ENCODE results near the gene PRICKLE1. TPM values are rescaled to one million over a fixed set of nuclear protein-coding genes. Genes with fewer than 3 reads are reported as not detected.

PRICKLE1 gene
- total RNA-seq, 3 donors from 2014 or later (not counting 1 experiment from before 2014, with no cell fraction given): 0.15 to 0.34 TPM; not detected in 1

DNA sequence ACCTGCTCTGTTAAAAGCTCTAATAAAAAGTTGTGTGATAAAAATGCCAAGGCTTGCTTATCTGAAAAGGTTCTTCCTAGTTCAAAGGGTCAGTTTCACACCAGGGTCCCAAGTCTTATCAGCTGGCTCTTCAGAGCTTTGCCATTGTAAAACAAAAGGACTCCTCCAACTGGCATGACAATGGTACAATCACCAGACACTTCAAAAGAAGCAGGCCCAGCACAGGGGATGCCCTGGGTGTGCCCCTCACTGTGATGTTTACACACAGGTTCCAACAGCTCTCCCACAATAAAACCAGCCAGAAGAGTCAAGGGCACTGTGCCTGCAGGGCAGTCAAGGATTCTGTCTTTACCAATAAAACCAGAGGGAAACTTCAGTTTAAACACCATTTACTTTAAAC is 78.7 kb downstream of the PRICKLE1 start:
- Histone ChIP-seq H3K27me3 (ENCODE audit: control insufficient read depth, insufficient read depth, low read length) (no peaks in the 10 kb centered on the region), H3K4me1 (ENCODE audit: control insufficient read depth, insufficient read depth, low read length) (no peaks in the 10 kb centered on the region), H3K27ac (ENCODE audit: low read length) (no peak overlapping the region), H3K36me3 (ENCODE audit: control insufficient read depth, insufficient read depth, low read length) (no peaks in the 10 kb centered on the region), H3K4me3 (ENCODE audit: low read length) (no peak overlapping the region), H3K9me3 (ENCODE audit: control insufficient read depth, insufficient read depth, low read length) (no peaks in the 10 kb centered on the region)
- ATAC-seq (no peak), DNase-seq (no peak)
- Mint-ChIP-seq H3K4me3 (no peak overlapping the region), H3K36me3 (no peaks in the 10 kb centered on the region), H3K4me1 (no peaks in the 10 kb centered on the region), H3K27me3 (ENCODE audit: low read depth in 2 of 2) (no peaks in the 10 kb centered on the region), H3K9me3 (no peaks in the 10 kb centered on the region), H3K27ac (no peak overlapping the region)
- intact Hi-C loops (cut with micrococcal nuclease): no loop called here
- no peak for TF ChIP-seq CTCF (IDR thresholded peaks at IDR 0.05)

DNA sequence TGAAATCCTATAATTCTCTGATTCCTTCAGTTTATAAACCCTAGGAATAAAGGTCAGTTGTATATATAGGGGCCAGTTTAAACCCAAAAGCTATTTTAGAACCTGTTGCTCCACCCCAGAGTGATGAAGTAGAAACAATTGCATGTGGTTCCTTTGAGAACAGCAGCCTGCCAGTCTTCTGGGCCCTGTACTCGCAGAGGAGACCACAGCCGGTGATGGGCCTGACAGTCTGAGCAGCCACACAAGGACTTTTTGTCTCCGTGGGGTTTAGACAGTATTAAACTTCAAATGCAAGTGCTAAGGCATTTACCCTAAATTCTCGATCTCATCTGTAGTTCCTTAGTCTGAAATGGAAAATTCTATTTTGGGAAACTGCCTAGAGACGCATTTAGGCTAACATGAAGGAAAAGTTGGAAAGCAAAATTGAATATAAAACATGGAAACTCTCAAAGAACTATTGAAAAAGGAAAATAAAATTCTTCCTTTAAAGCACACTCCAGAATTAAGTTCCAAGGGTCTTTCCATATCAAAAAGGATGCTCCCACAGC is 80.6 kb downstream of the PRICKLE1 start:
- Mint-ChIP-seq H3K27ac (no peak overlapping the region), H3K4me1 (no peaks in the 10 kb centered on the region), H3K4me3 (no peak overlapping the region), H3K36me3 (no peaks in the 10 kb centered on the region), H3K9me3 (no peaks in the 10 kb centered on the region), H3K27me3 (ENCODE audit: low read depth in 2 of 2) (peaks cover 0 to 7% of the 10 kb centered on the region in 2 donors)
- Histone ChIP-seq H3K4me1 (ENCODE audit: control insufficient read depth, insufficient read depth, low read length) (no peaks in the 10 kb centered on the region), H3K4me3 (ENCODE audit: low read length) (no peak overlapping the region), H3K36me3 (ENCODE audit: control insufficient read depth, insufficient read depth, low read length) (no peaks in the 10 kb centered on the region), H3K27ac (ENCODE audit: low read length) (no peak overlapping the region), H3K9me3 (ENCODE audit: control insufficient read depth, insufficient read depth, low read length) (no peaks in the 10 kb centered on the region), H3K27me3 (ENCODE audit: control insufficient read depth, insufficient read depth, low read length) (no peaks in the 10 kb centered on the region)
- DNase-seq (no peak), ATAC-seq (no peak)
- intact Hi-C loops (cut with micrococcal nuclease): no loop called here
- no peak for TF ChIP-seq CTCF (IDR thresholded peaks at IDR 0.05)
- 87% methylated on average over 4 of the region's 5 CpGs for WGBS (ENCODE audit: insufficient coverage)

- Histone ChIP-seq H3K4me1 (ENCODE audit: control insufficient read depth, insufficient read depth, low read length) (no peaks in the 10 kb centered on the region), H3K27ac (ENCODE audit: low read length) (no peak overlapping the region), H3K36me3 (ENCODE audit: control insufficient read depth, insufficient read depth, low read length) (no peaks in the 10 kb centered on the region), H3K4me3 (ENCODE audit: low read length) (no peak overlapping the region), H3K9me3 (ENCODE audit: control insufficient read depth, insufficient read depth, low read length) (no peaks in the 10 kb centered on the region), H3K27me3 (ENCODE audit: control insufficient read depth, insufficient read depth, low read length) (no peaks in the 10 kb centered on the region)
- H3K4me1 Mint-ChIP-seq: no peaks in the 10 kb centered on the region
- H3K9me3 Mint-ChIP-seq: no peaks in the 10 kb centered on the region
- DNase-seq (no peak), ATAC-seq (no peak)
- H3K27me3 Mint-ChIP-seq (ENCODE audit: low read depth in 2 of 2): peaks cover 0 to 11% of the 10 kb centered on the region in 2 donors
- 100% methylated on average over 1 of the region's 3 CpGs for WGBS (ENCODE audit: insufficient coverage)
- H3K36me3 Mint-ChIP-seq: no peaks in the 10 kb centered on the region
- intact Hi-C loops (cut with micrococcal nuclease): no loop called here
- H3K27ac Mint-ChIP-seq: no peak overlapping the region
- no peak for TF ChIP-seq CTCF (IDR thresholded peaks at IDR 0.05)
- no peak overlapping the region for H3K4me3 Mint-ChIP-seq
These were observed 82.0 kb downstream of the PRICKLE1 start for GRCh38 chr12:42507565-42507964.

- DNase-seq (no peak), ATAC-seq (no peak)
- Histone ChIP-seq H3K4me1 (ENCODE audit: control insufficient read depth, insufficient read depth, low read length) (no peaks in the 10 kb centered on the region), H3K4me3 (ENCODE audit: low read length) (no peak overlapping the region), H3K27me3 (ENCODE audit: control insufficient read depth, insufficient read depth, low read length) (no peaks in the 10 kb centered on the region), H3K9me3 (ENCODE audit: control insufficient read depth, insufficient read depth, low read length) (no peaks in the 10 kb centered on the region), H3K36me3 (ENCODE audit: control insufficient read depth, insufficient read depth, low read length) (no peaks in the 10 kb centered on the region), H3K27ac (ENCODE audit: low read length) (no peak overlapping the region)
- Mint-ChIP-seq H3K27me3 (ENCODE audit: low read depth in 2 of 2) (peaks cover 0 to 11% of the 10 kb centered on the region in 2 donors), H3K4me1 (no peaks in the 10 kb centered on the region), H3K9me3 (no peaks in the 10 kb centered on the region), H3K27ac (no peak overlapping the region), H3K4me3 (no peak overlapping the region), H3K36me3 (no peaks in the 10 kb centered on the region)
- intact Hi-C loops (cut with micrococcal nuclease): no loop called here
- WGBS (ENCODE audit: insufficient coverage): 89% methylated on average over 4 of the region's 4 CpGs
- no peak for TF ChIP-seq CTCF (IDR thresholded peaks at IDR 0.05)
These were observed 82.5 kb downstream of the PRICKLE1 start for GRCh38 chr12:42507081-42507480.

Data from natural killer cell (primary cell).